ENCODE data around the gene EIF2B2.

The EIF2B2 gene

DNA sequence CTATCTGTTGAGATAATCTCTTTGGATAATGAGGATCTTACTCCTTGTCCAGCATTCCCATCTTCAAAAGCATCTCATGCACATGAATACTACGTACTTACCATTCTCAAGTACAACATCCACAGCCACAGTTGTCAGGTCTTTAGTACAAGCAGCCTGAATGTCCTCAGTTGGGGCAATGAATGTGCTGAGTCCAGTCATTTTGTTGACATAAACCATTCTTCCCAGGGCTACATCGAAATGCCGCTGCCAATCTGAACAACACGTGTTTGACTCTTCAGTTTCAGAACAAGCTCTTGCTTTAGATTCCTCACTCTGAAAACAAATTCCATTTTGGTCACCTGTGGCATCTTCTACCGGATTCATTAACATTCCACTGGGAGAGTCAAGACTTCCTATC lies 43.6 kb downstream of the EIF2B2 start:
- DNase-seq: no peak

DNA sequence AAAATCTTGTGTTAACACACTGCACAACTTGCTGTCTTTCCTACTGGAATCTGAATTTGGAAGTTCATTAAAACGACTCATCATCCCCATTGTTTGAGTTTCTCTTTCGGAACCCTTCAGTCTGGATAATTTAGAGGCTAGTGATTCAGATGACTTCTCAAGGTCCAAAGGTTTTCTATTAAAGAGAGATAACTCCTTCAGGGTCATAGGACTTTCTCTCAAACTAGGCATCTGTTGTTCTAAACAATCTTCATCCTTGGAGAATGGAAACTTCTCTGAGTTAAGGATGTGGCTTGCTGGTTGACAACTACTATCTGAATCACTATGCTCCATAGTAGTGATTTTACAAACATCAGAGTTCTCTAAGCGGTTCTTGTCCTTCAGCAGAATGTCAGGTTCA lies 44.2 kb downstream of the EIF2B2 start:
- DNase-seq: no peak

DNA sequence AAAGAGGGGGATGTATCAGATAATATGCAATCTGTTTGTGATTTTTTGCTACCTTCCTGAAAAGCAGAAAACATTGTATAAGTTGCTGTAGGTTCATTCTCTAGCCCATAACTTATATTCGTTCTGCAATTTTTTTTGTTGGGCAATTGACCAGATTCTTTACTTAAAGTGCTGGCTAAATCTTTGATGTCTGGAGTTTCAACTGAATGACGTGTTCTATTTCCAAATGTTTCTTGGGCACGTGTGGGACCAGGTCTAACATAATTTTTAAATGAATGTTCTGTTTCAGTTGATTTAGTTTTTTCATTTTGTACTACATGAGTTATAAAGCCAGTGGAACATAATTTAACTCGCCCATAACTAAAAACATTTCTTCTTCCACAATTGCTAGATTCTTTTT lies 44.8 kb downstream of the EIF2B2 start:
- no peak for DNase-seq

DNA sequence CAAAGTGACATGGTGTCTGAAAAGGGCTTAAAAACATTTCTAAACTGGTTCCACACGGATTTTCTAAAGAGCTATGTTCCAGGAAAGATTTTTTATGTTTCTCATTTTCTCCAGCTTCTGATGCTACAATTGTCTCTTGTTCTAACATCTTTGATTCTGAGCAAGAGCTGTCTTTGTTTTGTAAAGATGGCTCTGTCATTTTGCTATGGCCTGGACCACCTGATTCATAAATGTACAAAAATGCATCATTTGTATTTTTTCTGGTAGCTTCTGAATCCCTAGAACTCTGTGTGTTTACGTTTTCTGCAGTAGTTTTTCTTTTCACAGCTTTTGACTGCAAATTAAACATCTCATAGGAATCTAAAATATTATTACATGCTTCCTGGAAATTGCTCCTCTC lies 45.4 kb downstream of the EIF2B2 start:
- DNase-seq: no peak

DNA sequence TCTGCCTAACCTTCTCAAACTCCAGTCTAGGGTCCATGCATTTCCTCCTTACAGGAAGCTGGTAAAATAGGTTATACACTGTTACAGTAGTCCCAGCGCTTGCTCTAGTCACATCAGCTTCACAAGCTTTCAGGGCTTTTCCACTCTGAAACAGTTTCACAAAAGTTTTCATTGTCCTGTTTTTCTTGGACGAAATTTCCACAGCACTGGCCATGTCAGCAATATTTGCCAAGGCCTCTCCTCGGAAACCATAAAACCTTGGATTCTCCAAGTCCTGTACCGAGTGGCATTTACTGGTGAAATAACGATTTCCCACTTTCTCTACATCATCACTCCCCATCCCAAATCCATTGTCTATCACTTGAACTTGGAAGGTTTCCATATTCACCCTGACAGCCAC lies 46.4 kb downstream of the EIF2B2 start:
- no peak for DNase-seq

DNA sequence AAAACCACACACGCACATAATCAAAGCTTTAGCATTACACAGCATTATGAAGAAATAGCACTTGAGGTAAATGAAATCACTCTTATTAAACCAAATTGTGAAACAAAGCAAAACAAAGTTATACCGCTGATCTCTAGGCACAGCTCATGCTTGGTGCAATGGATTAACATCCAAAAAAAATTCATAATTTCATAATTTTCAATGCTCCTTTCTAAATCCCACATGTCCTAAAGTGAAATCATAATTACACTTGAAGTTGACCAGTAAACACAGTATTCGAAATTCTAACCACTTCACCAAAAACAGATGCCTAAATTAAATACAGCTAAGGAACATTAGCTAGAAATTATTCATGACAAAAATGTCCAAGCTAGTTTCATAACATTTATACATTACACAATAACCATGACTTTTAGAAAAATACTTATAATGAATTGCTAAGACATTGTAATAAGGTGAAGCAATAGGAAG lies 47.0 kb downstream of the EIF2B2 start:
- DNase-seq: no peak

DNA sequence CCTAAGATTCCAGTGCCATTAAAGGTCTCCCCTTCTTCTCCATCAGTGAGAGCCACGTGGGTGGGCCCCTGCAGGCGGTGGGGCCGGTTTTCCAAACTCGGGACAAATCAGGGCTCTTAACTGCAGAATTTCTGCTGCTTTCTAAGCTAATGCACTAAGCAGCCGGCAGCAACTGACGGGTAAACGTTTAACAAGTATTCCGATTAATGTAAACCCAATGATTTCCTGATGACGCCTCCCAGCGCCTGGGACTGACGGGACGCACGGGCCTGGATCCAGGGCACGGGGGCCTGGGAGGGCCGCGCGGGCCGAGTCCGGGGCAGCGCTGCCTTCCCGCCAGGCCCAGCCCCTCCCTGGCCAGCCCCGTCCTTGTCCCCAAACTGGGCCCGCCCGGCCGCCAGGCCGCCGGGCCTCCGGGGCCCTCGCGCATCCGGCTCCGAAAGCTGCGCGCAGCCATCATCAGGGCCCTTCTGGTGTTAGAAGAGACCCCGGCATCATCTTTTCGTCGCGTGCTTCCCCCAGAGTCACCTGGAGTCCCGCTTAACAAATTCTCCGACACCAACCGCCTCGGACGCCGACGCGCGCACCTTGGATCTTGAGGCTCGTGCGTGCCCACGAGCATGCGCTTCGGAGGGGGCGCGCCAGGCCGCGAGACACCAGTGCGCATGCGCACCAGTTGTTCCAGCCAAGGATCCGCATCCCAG lies 48.3 kb downstream of the EIF2B2 start, which contains the start of gene MLH3:
Gene MLH3 (minus strand): TSS at position 616 of the 704 bp plus-strand sequence. CDS start 1,812 bp downstream, outside the sequence.
- peak; percentile 85 for DNase-seq

DNA sequence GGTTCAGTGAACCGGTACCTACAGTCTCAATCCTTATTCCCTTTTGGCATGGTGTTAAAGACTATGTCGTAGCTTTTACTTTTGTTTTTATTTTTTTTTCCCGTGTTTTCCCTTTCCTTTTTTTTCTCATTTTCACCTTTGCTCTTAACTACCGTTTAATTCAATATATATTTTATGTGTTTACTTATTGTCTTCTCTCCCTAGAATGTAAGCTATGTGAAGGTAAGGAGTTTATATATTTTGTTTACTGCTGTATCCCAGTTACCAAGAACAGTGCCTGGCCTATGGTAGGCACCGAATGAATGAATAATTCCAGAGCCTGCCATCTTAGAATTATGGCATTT lies 48.8 kb downstream of the EIF2B2 start:
- DNase-seq: no peak

DNA sequence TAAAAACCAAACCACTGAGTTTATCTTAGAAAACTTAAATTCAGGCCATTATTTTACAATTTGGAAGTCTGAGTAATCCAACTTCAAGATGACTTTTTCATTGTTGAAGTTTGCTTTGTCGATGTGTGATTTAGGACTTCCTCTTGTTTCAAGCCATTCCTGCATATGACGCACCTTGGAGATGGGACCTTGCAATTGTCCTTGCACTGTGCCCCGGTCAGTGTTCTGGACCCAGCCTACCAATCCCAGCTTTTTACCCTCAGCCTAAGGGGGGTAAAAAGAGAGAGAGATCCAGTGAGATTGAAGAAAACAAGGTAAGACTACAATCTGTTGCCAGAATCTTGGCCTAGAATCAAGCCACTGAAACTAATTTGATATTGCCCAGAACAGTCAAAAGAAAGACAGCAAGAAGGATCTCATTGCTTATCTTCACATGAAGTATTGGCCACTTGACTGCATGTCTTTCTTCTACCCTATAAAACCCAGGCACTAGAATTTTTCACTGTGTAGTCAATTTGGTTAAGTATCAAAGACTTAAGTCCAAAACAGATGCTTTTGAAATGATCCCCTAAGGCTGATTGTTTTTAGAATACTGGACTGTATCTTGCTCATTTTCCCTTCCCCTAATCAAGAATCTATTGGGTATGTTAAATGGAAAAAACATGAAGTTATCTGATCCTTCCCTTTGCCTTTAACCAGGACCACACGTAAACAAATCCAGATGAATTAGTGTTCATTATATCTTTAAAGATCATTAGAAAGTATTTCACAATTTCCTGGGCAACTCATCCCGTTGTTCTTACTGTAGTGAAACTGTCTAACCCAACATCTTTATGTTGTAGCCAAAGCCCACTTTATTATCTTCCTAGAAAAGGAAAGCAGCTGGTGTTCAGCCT lies 50.9 kb downstream of the EIF2B2 start:
- DNase-seq: no peak

DNA sequence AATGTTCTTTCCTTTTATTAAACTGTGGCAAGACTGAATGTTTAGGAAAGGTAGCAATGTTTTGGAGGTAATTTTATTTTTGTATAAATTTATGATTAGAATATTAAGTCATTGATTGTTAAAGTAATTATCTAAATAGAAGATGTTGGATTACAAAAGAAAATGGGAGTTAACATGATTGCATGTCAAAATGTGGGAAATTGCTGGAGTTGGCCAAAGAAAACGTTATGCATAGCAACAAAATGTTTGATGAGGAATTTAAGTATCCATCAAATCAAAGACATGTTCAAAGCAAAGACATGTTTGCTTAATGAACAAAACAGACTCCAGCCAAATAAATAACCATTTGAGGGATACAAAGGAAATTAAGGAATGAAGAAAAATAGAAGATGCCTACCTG lies 51.7 kb downstream of the EIF2B2 start:
- no peak for DNase-seq

DNA sequence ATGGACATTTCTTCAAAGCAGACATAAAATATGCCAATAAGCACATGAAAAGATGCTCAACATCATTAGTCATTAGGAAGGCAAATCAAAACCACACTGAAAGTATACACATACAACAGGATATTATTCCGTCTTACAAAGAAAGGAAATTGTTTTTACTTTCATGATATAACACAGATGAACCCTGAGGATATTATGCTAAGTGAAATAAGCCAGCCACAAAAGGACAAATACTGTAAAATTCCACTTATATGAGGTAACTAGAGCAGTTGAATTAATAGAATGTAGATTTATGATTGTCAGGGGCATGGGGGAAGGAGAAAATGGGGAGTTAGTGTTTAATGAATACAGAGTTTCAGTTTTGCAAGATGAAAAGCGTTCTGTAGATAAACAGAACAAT lies 56.9 kb downstream of the EIF2B2 start:
- no peak for DNase-seq

DNA sequence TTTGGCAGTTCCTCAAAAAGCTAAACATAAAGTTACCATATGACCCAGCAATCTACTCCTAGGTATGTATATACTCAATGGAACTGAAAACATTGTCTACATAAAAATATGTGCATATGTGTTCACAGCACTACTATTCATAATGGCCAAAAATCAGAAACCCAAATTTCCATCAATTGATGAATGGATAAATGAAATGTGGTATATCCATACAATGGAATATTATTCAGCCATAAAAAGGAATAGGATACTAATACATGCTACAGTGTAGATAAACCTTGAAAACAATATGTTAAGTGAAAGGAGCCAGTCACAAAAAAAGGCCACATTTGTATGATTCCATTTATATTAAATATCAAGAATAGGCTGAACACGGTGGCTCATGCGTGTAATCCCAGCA lies 57.7 kb downstream of the EIF2B2 start:
- no peak for DNase-seq
